Progenitor cell of endocrine pancreas (in vitro differentiated cells): Measurements from ENCODE around the gene MTHFD1. TPM values are rescaled to one million over a fixed set of nuclear protein-coding genes. Genes with fewer than 3 reads are reported as not detected.
A peak's percentile ranks its signal among the peaks of the same experiment; 100 is the strongest.

Experiments
- DNase-seq: peaks from one replicate; pipeline ENCODE4 v3.0.0; 2021; ENCODE audit warnings: low spot score; ENCODE audit not compliant: unreplicated experiment
- H3K27ac Mint-ChIP-seq: 2 replicates; pipeline ENCODE4 v1.8.0; 2021; ENCODE audit warnings: mild to moderate bottlenecking, moderate library complexity, mixed read lengths
- H3K27me3 Mint-ChIP-seq: 2 replicates; pipeline ENCODE4 v1.8.0; 2021; ENCODE audit warnings: mixed read lengths
- H3K36me3 Mint-ChIP-seq: 2 replicates; pipeline ENCODE4 v1.8.0; 2022; ENCODE audit warnings: mixed read lengths; ENCODE audit not compliant: insufficient read depth
- H3K4me1 Mint-ChIP-seq: 2 replicates; pipeline ENCODE4 v1.8.0; 2021; ENCODE audit warnings: low read depth, mixed read lengths
- H3K4me3 Mint-ChIP-seq: 2 replicates; pipeline ENCODE4 v1.8.0; 2021; ENCODE audit warnings: low read depth, mild to moderate bottlenecking, moderate library complexity, mixed read lengths
- H3K9me3 Mint-ChIP-seq: 2 replicates; pipeline ENCODE4 v1.8.0; 2021; ENCODE audit warnings: low read depth, mixed read lengths
- CTCF ChIP-seq: fragments of 200-600 bp; sonication (generic); IDR thresholded peaks from one replicate; pipeline ENCODE4 v1.5.0; 2021; ENCODE audit warnings: antibody characterized with exemption, mild to moderate bottlenecking; ENCODE audit not compliant: unreplicated experiment
- total RNA-seq: library from RNA; stranded (reverse); gene quantifications from 2 replicates; pipeline ENCODE4 v1.2.1, GENCODE V29; 2021

Gene MTHFD1
- total RNA-seq, 1 donor from 2014 or later = 70.3 TPM

GRCh38 chr14:64407329-64407728, 19.2 kb downstream of the MTHFD1 start:
- Mint-ChIP-seq H3K36me3 (peaks cover 10% of the 10 kb centered on the region), H3K4me3 (no peak overlapping the region), H3K27me3 (no peaks in the 10 kb centered on the region), H3K9me3 (no peaks in the 10 kb centered on the region), H3K27ac (no peak overlapping the region), H3K4me1 (peaks cover 3% of the 10 kb centered on the region)
- DNase-seq = no peak
- TF ChIP-seq CTCF = no peak

DNA sequence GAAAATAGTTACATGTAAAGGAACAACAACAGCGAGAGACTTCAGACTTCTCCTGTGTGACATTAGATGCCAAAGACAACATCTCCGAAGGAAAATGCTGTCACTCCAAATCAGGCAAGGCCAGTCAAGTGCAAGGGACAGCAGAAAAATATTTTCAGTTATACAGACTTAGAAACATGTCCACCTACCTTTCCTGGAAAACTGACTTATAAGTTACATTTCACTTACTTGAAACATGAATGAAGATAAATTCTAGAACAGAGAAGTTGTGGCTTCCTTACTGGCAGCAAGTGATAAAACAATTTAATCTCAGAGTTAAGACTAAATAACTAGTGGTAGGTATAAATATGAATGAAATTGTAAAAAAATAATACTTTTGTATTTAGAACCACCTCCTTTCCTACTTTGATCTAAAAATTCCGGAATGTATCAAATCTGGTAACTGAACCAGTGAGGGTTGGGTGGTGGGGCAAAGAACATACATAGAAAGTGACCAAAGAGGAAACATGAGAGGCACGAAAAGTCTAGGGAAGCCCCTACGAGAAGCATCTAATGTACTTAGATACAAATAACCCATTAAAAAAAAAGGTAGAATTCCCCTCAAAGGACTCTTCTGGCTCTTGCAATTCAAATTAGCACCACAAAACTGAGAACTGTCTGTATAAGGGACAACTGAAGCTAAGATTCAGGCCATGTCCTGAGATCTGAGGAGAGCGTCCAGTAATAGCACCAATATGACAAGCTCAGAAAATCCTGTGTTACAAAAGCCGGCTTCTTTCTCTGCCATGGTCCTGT, 21.2 kb downstream of the MTHFD1 start:
- no peak overlapping the region for H3K27ac Mint-ChIP-seq

DNA sequence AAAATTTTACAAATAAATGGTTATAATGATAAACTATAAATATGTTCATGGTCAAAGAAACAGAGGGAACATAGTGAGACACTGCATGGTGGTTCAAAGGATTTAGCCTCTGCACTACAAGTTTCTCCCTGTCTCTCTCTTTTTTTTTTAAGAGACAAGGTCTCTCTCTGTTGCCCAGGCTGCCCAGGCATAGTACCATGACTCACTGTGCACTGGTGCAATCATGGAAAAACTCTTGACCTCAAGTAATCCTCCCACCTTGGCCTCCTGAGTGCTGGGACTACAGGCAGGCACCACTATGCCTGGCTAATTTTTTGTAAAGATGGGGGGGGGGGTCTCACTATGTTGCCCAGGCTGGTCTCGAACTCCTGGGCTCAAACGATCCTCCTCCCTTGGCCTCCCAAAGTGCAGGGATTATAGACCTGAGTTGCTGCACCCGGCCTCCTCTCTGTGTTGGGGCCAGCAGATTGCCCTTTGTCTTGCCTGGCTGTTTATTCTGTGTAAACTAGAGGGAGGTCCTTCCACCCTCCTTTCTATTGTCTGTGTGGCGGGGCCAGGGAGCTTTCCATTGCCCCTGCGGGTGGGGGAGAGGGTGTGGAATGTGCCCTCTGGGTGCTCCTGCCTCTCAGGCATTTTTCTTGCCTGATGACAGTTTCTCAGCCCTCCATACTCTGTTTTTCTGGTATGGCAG, 22.1 kb downstream of the MTHFD1 start:
- no peak overlapping the region for H3K4me3 Mint-ChIP-seq
- TF ChIP-seq CTCF = no peak
- no peaks in the 10 kb centered on the region for H3K9me3 Mint-ChIP-seq
- peaks cover 3% of the 10 kb centered on the region for H3K36me3 Mint-ChIP-seq
- peak; percentile 9 for DNase-seq
- H3K27me3 Mint-ChIP-seq = no peaks in the 10 kb centered on the region
- H3K4me1 Mint-ChIP-seq = peaks cover 3% of the 10 kb centered on the region
- H3K27ac Mint-ChIP-seq = peak overlapping the region; percentile 92

More for the DNA sequence above, 21.2 kb downstream of the MTHFD1 start:
- H3K4me3 Mint-ChIP-seq = no peak overlapping the region
- no peaks in the 10 kb centered on the region for H3K27me3 Mint-ChIP-seq
- no peak for DNase-seq
- H3K36me3 Mint-ChIP-seq = peaks cover 6% of the 10 kb centered on the region
- H3K4me1 Mint-ChIP-seq = peaks cover 3% of the 10 kb centered on the region
- no peaks in the 10 kb centered on the region for H3K9me3 Mint-ChIP-seq
- no peak for TF ChIP-seq CTCF

DNA sequence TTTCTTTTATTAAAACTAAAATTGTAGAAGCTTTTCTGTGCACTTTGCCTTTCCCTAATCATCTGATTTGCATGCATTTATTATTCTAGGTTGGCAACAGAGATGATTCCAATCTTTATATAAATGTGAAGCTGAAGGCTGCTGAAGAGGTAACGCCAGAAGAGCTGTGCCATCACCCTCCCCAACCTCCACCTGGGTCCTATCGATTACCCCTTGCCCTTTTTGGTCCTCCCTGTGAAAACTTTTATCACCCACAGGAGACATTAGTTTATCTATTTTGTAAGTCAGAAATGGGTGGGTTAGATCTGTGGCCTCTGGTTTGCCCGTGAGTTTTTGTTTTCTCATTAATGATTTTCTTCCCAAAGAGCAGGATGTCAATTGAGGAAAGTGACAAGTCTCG, 22.8 kb downstream of the MTHFD1 start:
- Mint-ChIP-seq H3K4me1 (peaks cover 3% of the 10 kb centered on the region), H3K27ac (no peak overlapping the region), H3K36me3 (peaks cover 7% of the 10 kb centered on the region), H3K9me3 (no peaks in the 10 kb centered on the region), H3K27me3 (no peaks in the 10 kb centered on the region), H3K4me3 (no peak overlapping the region)
- DNase-seq = no peak
- TF ChIP-seq CTCF = no peak

DNA sequence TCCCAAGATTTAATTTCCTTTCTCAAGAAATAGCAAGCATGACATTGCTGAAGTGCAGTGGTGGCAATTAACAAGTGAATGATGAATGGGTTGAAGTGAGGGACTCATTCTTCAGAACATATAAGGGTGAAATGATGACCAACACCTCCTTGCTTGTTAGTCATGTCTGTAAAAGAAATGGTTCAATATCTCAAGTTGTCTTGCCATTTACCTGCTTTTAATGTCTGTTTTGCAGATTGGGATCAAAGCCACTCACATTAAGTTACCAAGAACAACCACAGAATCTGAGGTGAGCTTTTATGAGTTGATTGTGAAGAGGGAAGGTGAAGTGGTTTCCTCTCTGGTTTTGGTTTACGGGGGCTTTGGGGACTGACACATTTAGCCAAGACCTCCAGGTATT, 24.1 kb downstream of the MTHFD1 start:
- TF ChIP-seq CTCF = no peak
- H3K36me3 Mint-ChIP-seq = peaks cover 7% of the 10 kb centered on the region
- no peaks in the 10 kb centered on the region for H3K9me3 Mint-ChIP-seq
- no peak overlapping the region for H3K27ac Mint-ChIP-seq
- no peak for DNase-seq
- H3K27me3 Mint-ChIP-seq = no peaks in the 10 kb centered on the region
- peaks cover 3% of the 10 kb centered on the region for H3K4me1 Mint-ChIP-seq
- no peak overlapping the region for H3K4me3 Mint-ChIP-seq
